NCI-H2196 treated with DMSO at 0.1 percent for 48 hours (cell line): Measurements from ENCODE around the gene RBMX2.
"Not testable (repeated sequence)": the region's sequence is repeated elsewhere in the genome, so short reads cannot be mapped to it uniquely, and the experiment has no call there.

ENCODE experiments used
- DNase-seq: peaks from one replicate; lab custom pipeline; 2025; ENCODE audit not compliant: unreplicated experiment; lab: John Stamatoyannopoulos, UW

RBMX2 gene, protein sequence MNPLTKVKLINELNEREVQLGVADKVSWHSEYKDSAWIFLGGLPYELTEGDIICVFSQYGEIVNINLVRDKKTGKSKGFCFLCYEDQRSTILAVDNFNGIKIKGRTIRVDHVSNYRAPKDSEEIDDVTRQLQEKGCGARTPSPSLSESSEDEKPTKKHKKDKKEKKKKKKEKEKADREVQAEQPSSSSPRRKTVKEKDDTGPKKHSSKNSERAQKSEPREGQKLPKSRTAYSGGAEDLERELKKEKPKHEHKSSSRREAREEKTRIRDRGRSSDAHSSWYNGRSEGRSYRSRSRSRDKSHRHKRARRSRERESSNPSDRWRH

DNA sequence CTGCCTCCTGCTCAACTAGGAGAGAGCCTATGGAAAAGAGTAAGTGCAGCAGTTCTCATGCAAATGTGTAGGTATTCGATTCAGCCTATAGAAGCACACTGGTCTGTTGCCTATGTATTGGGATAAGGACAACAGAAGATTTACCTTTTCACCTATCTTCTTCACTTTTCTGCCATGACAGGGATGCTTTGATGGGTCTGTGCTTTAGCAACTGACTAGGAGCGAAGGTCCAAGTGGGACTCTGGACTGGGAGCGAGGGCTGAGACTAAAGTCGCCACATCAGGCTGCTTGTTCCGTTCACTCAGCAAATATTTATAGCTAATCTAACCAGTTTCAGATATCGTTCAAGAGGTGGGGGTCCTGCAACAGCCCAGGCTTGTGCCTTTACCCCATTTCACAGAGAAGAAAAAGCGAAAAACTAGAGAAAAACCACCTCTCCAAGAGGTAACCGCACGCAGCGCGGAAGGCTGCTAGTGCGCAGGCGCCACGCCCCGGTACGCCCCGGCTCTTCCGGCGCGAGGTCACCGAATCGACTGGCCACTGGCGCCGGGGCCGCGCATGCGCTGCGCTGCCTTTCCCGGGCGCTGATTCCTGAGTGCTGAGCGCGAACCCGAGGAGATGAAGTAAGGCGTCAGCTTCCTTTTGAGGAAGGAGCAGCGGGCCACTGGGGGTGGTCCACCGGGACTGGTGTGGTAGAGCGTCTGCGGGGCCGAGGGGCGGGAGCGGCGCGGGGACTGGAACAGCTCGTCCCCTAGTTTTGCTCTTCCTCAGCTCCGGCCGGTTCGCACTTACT is at the start of gene RBMX2:
RBMX2 (plus strand) TSS at position 573 of the 793 bp plus-strand sequence; CDS start at position 619, 46 bp downstream.
- peak; percentile 45 for DNase-seq

DNA sequence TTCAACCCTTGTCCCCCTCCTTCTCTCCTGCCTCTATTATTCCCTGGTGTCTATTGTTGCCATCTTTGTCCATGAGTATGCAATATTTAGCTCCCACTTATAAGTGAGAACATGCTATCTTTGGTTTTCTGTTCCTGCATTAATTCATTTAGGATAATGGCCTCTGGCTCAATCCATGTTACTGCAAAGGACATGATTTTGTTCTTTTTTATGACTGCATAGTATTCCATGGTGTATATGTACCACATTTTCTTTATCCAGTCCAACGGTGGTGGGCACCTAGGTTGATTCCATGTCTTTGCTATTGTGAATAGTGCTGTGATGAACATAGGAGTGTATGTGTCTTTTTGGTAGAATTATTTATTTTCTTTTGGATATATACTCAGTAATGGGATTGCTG is 49.7 kb upstream of the RBMX2 start:
- DNase-seq, result not testable (repeated sequence)

DNA sequence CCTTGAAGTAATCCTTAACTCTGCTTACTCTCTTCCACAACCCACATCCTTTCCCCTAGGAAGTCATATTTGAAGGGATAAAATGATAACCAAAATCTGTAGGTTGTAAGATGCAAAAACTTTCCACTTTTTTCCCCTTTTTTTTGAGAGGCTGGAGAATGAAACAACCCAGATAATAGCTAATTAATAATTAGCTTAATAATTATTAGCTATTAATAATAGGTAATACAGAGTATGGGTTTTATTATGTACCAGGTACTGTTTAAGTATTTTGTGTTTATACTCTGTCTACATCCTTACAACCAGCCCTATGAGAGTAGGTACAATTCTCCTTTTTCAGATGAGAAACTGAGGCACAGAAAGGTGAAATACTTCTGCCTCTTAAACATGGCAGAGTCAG is 25.7 kb upstream of the RBMX2 start:
- no peak for DNase-seq

DNA sequence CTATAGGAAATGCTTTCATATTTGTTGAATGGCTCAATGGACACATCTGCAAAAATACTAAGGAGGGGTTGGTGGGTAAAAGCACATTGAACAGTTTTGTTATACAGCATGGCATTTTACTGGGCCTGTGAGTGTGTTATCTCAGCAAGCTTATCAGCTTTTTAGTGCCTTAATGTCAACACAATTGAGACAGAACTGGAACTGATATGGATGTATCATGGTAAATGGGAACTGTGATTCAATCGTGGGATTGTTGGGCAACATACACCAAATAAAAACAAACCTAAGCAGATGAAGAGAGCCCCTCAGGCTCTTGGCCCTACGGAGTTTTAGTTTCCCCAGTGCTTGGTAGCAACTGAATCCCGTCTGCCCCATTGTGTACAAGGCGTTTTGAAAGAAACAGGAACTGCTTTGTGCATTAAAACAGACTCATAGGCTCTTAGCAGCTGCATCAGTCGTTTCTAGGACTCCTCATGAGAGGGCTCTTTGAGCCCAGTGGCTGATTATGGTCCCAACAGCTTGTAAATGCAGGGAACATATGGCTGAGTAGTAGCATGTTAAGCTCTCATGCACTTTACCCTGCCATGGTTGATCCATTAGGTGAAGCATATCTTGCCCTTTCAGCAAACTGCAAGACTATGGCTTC is 23.6 kb upstream of the RBMX2 start:
- DNase-seq, result no peak

DNA sequence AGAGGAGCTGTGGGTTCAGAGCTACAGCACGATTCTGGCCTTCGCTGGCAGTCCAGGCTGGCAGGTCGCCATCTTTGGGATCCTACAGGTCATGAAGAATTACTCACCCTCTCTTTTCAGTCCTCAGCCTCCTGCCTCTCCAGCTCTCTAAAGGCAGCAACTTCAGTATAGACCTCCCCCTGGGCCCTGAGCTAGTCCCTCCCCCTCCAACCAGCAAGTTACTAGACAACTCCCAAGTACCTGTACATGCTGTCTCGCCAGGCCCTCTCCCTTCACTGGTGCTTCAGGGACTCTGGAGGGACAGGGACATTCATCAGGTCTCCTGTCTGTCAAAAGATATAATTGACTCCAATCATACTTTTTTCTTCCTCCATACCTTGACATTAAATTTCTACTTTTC is 16.3 kb upstream of the RBMX2 start, which contains the start of gene GPR119:
GPR119 (minus strand) TSS at position 155 of the 400 bp plus-strand sequence. CDS start 227 bp downstream, outside the sequence.
- DNase-seq, result no peak

DNA sequence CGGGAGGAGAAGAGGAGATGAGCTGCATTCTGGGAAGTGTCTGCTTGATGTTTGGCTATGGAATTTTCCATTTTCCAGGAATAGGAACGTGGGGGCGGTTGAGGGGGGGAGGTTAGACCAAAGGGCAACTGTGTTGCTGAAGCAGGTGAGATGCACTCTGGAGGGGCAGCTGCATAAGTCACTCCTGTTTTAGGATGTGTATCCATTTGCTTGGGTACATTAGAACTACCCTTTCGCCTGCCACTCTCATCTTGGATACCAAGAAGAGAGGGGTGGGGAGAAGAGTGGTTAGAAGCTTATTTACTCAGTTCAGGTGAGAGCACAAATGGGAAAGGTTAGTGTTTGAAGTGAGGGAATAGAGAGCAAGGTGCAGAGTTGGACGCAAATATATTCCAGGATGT is 15.4 kb upstream of the RBMX2 start:
- DNase-seq, result no peak

DNA sequence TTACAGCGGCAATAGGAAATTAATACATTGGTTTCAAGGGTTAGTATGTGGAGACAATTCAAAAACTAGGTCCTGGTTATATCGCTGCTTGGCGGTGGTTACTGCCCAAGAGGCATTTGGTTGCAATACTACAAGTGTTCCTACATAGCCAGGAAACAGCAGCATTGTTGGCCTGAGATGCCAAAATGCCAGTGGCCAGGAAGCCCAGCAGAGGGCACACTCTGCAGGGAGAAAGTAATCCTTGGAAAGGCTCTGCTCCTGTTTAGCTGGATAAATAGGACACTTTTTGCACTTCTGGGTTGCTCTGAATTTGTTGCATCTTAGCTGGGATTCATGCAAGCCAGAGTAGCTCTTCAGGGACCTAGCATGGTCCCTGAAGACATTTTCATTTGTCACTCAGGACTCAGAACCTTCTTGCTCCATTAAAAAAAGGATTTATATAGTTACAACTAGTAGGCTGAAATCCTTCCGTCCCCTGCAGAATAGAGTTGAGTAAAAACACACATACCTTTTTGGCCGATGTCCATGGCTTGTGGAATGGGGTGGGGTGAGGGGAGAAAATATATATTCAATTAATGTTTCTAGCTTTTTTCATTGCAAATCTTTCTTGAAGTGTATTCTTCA is 8.2 kb upstream of the RBMX2 start:
- peak; percentile 8 for DNase-seq

DNA sequence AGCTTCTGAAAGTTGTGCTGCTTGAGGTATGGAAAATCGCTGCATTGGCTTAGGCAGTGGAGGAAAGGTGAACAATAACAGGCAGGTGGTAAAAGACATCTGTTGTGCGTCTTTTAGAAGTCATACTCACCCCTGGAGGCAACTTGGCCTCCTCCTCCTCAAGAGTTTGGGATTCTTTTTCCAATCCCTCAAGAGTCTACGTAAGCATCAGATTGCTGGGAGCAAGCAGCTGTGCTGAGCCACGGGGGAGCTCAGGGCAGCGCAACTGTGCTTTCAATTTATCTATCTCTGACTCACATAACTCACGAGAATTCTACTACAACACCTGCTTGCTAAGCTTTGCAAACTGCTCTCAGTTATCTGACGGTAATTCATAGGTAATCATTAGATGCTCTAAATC is 6.4 kb upstream of the RBMX2 start:
- DNase-seq, result no peak

DNA sequence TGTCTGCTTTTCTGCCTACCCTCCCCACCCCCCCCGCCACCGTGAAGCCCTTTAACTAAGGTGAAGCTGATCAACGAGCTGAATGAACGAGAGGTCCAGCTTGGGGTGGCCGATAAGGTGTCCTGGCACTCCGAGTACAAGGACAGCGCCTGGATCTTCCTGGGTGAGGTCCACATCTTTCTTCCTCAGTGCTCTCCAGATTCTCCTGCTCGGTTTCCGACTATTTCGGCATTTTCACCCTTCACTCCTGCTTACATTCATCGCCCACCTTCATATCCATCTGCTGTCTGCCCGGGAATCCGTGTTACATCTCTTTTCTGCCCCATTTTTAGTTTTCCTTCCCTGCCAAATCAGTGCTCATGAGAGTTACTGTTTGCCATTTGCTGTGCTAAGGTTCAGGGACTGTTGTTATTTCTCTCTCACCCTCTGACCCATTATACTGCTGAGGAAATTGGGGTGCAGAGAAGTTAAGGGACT is 459 bp downstream of the RBMX2 start:
- DNase-seq, result no peak

DNA sequence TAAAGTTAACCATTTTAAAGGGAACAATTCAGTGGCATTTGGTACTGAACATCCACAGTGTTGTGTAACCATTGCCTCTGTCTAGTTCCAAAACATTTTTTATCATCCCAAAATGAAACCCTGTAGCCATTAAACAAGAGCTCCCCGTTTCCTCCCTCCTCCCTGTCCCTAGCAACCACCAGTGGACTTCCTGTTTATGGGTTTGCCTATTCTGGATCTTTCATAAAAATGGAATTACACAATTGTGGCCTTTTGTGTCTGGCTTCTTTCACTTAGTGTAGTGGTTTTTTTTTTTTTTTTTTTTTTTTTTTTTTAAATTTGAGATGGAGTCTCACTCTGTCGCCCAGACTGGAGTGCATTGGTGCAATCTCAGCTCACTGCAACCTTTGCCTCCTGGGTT is 11.6 kb downstream of the RBMX2 start:
- DNase-seq, result no peak

DNA sequence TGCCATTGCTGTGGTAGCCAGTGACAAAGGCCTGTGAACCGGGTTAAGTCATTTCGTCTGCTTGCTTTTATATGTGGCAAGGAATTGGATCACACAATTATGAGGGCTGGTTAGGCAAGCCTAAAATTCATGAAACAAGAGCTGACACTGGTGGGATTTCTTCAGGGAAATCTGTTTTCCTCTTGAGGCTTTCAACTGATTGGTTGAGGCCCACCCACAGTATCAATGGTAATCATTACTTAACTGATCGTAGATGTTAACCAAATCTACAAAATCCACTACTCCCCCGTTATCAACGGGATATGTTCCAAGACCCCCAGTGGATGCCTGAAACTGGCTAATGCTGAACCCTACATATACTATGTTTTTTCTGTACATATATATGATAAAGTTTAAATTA is 13.0 kb downstream of the RBMX2 start:
- DNase-seq, result no peak

DNA sequence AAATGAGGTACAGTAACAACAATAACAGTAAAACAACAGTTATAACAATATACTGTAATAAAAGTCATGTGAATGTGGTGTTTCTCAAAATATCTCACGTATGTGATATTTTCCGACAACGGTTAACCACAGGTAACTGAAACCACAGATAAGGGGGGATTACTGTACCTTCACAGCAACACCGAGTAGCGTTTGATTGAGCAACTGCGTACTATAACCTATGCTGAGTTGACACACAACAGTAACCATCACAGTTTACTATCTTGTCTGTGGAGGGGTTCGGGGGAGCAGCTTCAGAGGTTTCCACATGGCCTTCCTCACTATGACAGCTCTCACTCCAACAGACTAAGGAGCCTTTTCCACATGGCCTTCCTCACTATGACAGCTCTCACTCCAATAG is 13.4 kb downstream of the RBMX2 start:
- no peak for DNase-seq

DNA sequence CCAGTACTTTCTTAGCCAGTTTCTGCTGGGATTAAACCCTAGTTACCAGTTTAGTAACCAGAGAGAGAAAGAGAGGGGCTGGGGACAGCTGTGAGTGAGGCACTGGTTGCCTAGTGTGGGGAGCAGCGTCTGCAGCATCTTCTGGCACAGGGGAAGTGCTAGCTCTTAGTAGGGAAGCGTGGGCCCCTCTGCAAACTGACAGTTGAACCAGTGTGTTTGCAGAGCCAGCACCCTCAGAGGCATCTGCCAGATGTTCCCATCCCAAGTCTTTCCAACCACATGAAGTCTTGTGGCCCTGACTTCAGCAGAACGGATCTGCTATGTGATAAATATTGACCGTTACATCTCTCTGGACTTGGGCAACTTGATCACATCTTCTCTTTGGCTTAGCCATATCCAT is 15.0 kb downstream of the RBMX2 start:
- DNase-seq, result no peak

DNA sequence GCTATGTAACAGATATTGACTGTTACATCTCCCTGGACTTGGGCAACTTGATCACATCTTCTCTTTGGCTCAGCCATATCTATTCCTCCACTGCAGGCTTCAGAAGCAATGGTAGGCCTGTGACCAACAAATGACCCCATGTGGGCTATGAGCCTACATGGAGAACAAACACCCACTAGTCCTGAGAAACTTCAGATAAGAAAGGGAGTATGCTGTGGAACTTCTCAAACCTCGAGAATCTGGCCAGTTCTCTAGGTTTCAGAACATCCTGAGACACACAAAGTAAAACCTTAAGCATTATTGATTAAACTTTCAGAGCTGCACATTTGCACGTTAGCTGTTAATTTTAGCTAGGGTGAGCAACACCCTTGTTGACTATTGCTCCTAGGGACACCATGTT is 16.3 kb downstream of the RBMX2 start:
- no peak for DNase-seq

DNA sequence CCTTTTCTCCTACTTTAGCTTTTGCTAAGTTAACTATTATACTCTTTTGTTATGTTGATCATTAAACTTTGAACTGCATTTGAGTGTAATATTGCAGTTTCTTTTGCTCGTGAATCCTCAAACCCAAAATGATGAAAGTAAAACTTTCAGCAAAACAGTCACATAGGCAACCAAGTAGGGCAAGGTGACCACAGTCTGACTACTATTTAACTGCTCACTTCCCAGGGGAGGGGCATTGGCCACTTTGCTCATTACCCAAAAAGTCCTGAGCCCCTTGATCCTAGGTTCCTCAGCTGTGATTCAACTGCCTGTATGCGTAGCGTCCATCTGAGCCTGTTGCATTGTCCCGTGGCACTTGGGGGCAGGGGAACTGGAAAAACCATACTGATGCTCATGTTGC is 17.0 kb downstream of the RBMX2 start:
- no peak for DNase-seq

DNA sequence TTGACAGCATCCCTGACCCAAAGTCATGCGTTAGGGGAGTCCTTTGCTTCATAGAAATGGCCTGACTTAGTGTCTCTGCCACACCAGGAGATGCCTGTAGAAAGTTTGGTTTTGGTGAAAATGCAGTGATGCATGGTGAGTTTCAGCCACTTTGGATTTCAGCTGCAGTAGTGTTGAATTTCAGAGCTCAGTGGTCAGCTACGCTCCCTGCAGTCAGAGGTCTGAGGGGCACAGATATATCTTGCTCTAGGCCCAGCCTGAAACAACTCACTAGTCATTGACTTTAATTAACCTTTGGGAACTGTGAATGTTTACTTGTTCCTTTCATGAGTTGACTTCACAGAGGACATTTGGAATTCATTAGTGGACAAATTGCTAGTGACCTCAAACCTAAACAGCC is 17.5 kb downstream of the RBMX2 start:
- DNase-seq, result no peak

DNA sequence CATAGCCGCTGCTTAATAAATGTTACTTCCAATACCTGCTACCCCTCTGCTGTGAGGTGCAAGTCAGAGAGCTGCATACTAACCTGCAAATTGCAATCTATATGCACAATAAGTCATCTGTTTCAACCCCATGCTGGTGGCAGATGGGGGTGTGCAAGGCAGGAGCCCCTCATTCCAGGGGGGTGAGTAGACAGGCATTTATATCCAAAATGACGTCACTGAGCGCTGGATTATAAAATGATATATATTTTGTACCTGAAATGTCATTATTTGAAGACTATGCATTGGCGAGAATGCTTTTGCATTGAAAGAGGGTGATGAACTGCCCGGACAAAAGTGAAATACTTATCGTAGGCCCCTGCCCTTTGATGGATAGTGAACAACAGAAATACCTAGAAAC is 24.7 kb downstream of the RBMX2 start:
- no peak for DNase-seq

DNA sequence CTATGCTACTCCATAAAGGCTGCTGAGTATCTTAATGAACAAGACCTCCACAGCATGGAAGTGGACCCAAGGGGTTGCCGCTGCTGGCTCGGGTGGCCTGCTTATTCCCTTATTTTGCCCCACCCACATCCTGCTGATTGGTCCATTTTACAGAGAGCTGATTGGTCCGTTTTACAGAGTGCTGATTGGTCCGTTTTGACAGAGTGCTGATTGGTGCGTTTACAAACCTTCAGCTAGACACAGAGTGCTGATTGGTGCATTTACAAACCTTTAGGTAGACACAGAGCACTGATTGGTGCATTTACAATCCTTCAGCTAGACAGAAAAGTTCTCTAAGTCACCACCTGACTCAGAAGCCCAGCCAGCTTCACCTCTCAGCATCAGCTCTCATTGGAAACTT is 27.4 kb downstream of the RBMX2 start:
- DNase-seq, result not testable (repeated sequence)

DNA sequence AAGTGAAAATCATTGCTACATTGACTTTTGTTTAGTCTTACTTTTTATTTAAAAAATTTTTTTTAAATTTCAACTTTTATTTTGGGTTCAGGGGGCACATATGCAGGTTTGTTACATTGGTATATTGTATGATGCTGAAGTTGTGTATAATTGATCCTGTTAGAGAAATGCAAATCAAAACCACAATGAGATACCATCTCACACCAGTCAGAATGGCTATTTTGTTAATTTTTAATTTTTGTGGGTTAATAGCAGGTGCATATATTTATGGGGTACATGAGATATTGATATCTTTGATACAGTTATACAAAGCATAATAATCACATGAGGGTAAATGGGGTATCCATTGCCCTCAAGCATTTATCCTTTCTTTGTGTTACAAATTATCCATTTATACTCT is 34.1 kb downstream of the RBMX2 start:
- DNase-seq, result no peak

DNA sequence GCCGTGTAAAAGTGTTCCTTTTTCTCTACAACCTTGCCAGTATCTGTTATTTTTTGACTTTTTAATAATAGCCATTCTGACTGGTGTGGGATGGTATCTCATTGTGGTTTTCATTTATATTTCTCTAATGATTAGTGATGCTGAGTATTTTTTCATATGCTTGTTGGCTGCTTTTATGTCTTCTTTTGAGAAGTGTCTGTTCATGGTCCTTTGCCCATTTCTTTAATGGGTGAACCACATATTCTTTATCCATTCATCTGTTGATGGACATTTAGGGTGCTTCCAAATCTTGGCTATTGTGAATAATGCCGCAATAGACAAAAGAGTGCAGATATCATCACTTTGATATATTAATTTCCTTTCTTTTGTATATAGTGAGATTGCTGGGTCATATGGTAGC is 36.2 kb downstream of the RBMX2 start:
- DNase-seq, result not testable (repeated sequence)

DNA sequence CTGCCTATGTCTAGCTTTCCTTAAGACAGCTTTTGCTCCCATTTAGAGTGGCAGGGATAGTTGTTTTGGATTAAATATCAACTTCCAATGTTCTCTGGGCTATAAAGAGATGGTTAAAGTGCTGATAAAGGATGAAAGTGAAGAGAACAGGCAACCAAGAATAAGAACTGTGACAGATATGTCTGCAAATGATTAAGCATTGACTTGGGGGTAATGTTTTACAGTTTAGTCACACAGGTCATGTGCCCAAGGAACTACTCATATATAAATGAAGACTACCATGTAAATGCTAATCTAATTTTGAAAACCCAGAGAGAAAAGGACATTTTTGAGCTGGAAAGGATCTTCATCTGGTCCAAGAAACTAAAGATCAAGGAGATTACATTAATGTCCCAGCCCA is 42.1 kb downstream of the RBMX2 start:
- no peak for DNase-seq
